OCI-M2 (cell line): ENCODE data around the gene SIM2.

Experiments used
- DNase-seq: peaks from one replicate; lab custom pipeline; 2025; ENCODE audit not compliant: unreplicated experiment; lab: John Stamatoyannopoulos, UW

The SIM2 gene

GRCh38 chr21:36791695-36792470, 93.0 kb downstream of the SIM2 start:
- DNase-seq, result no peak

GRCh38 chr21:36792505-36792967, 93.6 kb downstream of the SIM2 start:
- no peak for DNase-seq

DNA sequence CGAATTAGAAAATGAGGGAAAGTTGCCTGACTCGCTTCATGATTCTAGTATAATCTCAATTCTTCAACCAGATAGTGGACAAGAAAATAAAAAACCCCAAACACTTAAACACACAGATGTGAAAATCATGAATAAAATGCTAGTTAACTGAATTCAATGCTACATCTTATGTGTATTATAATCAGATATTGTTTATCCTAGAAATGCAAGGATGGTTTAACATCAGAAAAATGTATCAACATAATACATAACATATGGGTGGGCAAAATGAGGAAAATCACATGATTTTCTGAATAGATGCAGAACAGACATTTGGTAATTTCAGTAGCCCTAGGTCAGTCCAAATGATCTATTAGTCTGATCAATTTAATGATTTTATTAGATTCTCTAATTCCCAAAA, 97.2 kb downstream of the SIM2 start:
- no peak for DNase-seq

- DNase-seq, result no peak
Measured at GRCh38 chr21:36798491-36798890, 99.6 kb downstream of the SIM2 start.
